SK-N-SH (cell line): ENCODE measurements around the gene ARL8A. TPM values are rescaled to one million over a fixed set of nuclear protein-coding genes. Genes with fewer than 3 reads are reported as not detected.

Source experiments
- CTCF ChIA-PET: fragments of 300-600, 350-600 bp; formaldehyde crosslinking; extraction: SDS; loops from one replicate; lab custom pipeline; 2021; lab: Yijun Ruan, JAX
- POLR2A ChIA-PET: fragments of 350-600 bp; sonication (Branson Sonifier 250); formaldehyde crosslinking; extraction: SDS; loops from one replicate; lab custom pipeline; 2020; ENCODE audit warnings: antibody characterized with exemption, inconsistent platforms; lab: Yijun Ruan, JAX
- DNase-seq: peaks from one replicate; pipeline ENCODE4 v3.0.0; 2012
- H2AFZ ChIP-seq: fragments of 200-600 bp; sonication (generic); 2 replicates; pipeline ENCODE4 v1.8.1; 2016; ENCODE audit warnings: antibody characterized with exemption, mild to moderate bottlenecking, low read depth
- H3F3A ChIP-seq: fragments of 200-600 bp; sonication (generic); replicated peaks from 2 replicates; pipeline ENCODE3; 2016; ENCODE audit warnings: antibody characterized with exemption, mild to moderate bottlenecking; ENCODE audit not compliant: insufficient read depth
- H3K27ac ChIP-seq, 2 experiments: fragments of 200-500 bp in 1 of 2; fragments of 200-600 bp in 1 of 2; sonication (Bioruptor generic) in 1 of 2; sonication (generic), shearing (Covaris generic) in 1 of 2; 2 replicates each; pipeline versions ENCODE4 v1.5.1 to v1.6.1; 2014 to 2016; ENCODE audit warnings: low read depth in 2 of 2, inconsistent platforms in 1 of 2, low read length in 1 of 2, mild to moderate bottlenecking in 1 of 2, mixed read lengths in 1 of 2
- H3K27me3 ChIP-seq: fragments of 200-600 bp; sonication (generic), shearing (Covaris generic); 2 replicates; pipeline ENCODE4 v1.6.1; 2016; ENCODE audit warnings: mixed run types; ENCODE audit not compliant: insufficient read depth
- H3K36me3 ChIP-seq, 2 experiments: fragments of 200-500 bp in 1 of 2; fragments of 200-600 bp in 1 of 2; sonication (Bioruptor generic) in 1 of 2; sonication (generic) in 1 of 2; replicated peaks in 1 of 2; 2 replicates each; pipeline versions ENCODE3 to v1.5.1; 2014 to 2016; ENCODE audit warnings: low read length in 1 of 2, mild to moderate bottlenecking in 1 of 2; ENCODE audit not compliant: insufficient read depth in 2 of 2, control insufficient read depth in 1 of 2
- H3K4me1 ChIP-seq, 2 experiments: fragments of 200-500 bp in 1 of 2; fragments of 200-600 bp in 1 of 2; sonication (Bioruptor generic) in 1 of 2; sonication (generic), shearing (Covaris generic) in 1 of 2; 2 replicates each; pipeline versions ENCODE4 v1.5.1 to v1.6.1; 2014 to 2016; ENCODE audit warnings: low read depth in 1 of 2, low read length in 1 of 2, mixed run types in 1 of 2; ENCODE audit not compliant: insufficient read depth in 2 of 2, control insufficient read depth in 1 of 2
- H3K4me2 ChIP-seq: fragments of 200-600 bp; sonication (generic), shearing (Covaris generic); 2 replicates; pipeline ENCODE4 v1.6.1; 2017; ENCODE audit warnings: mixed run types
- H3K4me3 ChIP-seq, 2 experiments: fragments of 200-500 bp in 1 of 2; fragments of 200-600 bp in 1 of 2; sonication (Bioruptor generic) in 1 of 2; sonication (generic), shearing (Covaris generic) in 1 of 2; 2 replicates each; pipeline versions ENCODE4 v1.5.1 to v1.8.1; 2014 to 2016; ENCODE audit warnings: low read depth in 2 of 2, inconsistent platforms in 1 of 2, low read length in 1 of 2, mild to moderate bottlenecking in 1 of 2, mixed read lengths in 1 of 2, moderate library complexity in 1 of 2
- H3K79me2 ChIP-seq: fragments of 200-600 bp; sonication (generic); 2 replicates; pipeline ENCODE4 v1.8.1; 2017; ENCODE audit warnings: mild to moderate bottlenecking; ENCODE audit not compliant: insufficient read depth
- H3K9ac ChIP-seq: fragments of 200-600 bp; sonication (generic); 2 replicates; pipeline ENCODE4 v1.6.1; 2017; ENCODE audit warnings: mixed run types
- H3K9me2 ChIP-seq: fragments of 200-600 bp; sonication (generic); 2 replicates; pipeline ENCODE4 v1.6.1; 2017; ENCODE audit warnings: mixed run types
- H3K9me3 ChIP-seq: fragments of 200-600 bp; sonication (generic); 2 replicates; pipeline ENCODE4 v1.6.1; 2017; ENCODE audit warnings: mixed run types, mild to moderate bottlenecking, moderate library complexity
- H4K20me1 ChIP-seq: fragments of 200-600 bp; sonication (generic); 2 replicates; pipeline ENCODE4 v1.6.1; 2017; ENCODE audit warnings: mild to moderate bottlenecking, mixed run types; ENCODE audit not compliant: insufficient read depth
- CHD2 ChIP-seq: fragments of 150-350 bp; IDR thresholded peaks from 2 replicates; pipeline ENCODE4 v1.6.1; 2018; ENCODE audit warnings: low read length; ENCODE audit not compliant: partially characterized antibody
- ELF1 ChIP-seq: IDR thresholded peaks from 2 replicates; pipeline ENCODE4 v1.4.0; 2012
- EP300 ChIP-seq, 2 experiments: IDR thresholded peaks; 2 replicates each; pipeline versions ENCODE4 v1.4.0 to v1.6.1; 2012; ENCODE audit warnings: borderline replicate concordance in 1 of 2, low read depth in 1 of 2, low read length in 1 of 2
- EZH2phosphoT487 ChIP-seq: fragments of 200-600 bp; sonication (generic); IDR thresholded peaks from 2 replicates; pipeline ENCODE4 v1.6.1; 2017; ENCODE audit warnings: low read depth, mixed run types, mild to moderate bottlenecking, antibody characterized with exemption, moderate library complexity, borderline replicate concordance
- FOSL2 ChIP-seq: IDR thresholded peaks from 2 replicates; pipeline ENCODE4 v1.4.0; 2012; ENCODE audit warnings: low read depth, mild to moderate bottlenecking, moderate library complexity, borderline replicate concordance
- FOXM1 ChIP-seq: IDR thresholded peaks from 2 replicates; pipeline ENCODE4 v1.4.0; 2012; ENCODE audit warnings: low read depth, mild to moderate bottlenecking
- GABPA ChIP-seq: IDR thresholded peaks from 2 replicates; pipeline ENCODE4 v1.4.0; 2012; ENCODE audit warnings: low read depth, mild to moderate bottlenecking
- IRF3 ChIP-seq: fragments of 150-350 bp; IDR thresholded peaks from 2 replicates; pipeline ENCODE4 v1.6.1; 2016; ENCODE audit warnings: mild to moderate bottlenecking, low read depth, low read length
- JUND ChIP-seq: IDR thresholded peaks from 2 replicates; pipeline ENCODE4 v1.4.0; 2012
- MEF2A ChIP-seq: IDR thresholded peaks from 2 replicates; pipeline ENCODE4 v1.4.0; 2012; ENCODE audit warnings: low read depth, borderline replicate concordance
- MXI1 ChIP-seq: IDR thresholded peaks from 2 replicates; pipeline ENCODE4 v1.6.1; 2012; ENCODE audit warnings: mild to moderate bottlenecking, low read depth, low read length, improper control_type of control experiment
- NFIC ChIP-seq: IDR thresholded peaks from 2 replicates; pipeline ENCODE4 v1.4.0; 2012; ENCODE audit warnings: borderline replicate concordance
- POLR2AphosphoS5 ChIP-seq: IDR thresholded peaks from 2 replicates; pipeline ENCODE4 v1.6.1; 2012; ENCODE audit warnings: low read depth, low read length
- RAD21 ChIP-seq: IDR thresholded peaks from 2 replicates; pipeline ENCODE4 v1.6.1; 2012; ENCODE audit warnings: mild to moderate bottlenecking, low read length
- RCOR1 ChIP-seq: fragments of 150-350 bp; IDR thresholded peaks from 2 replicates; pipeline ENCODE4 v1.6.1; 2017; ENCODE audit warnings: antibody characterized with exemption, low read length
- RFX5 ChIP-seq: IDR thresholded peaks from 2 replicates; pipeline ENCODE4 v1.6.1; 2012; ENCODE audit warnings: mild to moderate bottlenecking, improper control_type of control experiment, low read length
- RXRA ChIP-seq: IDR thresholded peaks from 2 replicates; pipeline ENCODE4 v1.4.0; 2012; ENCODE audit warnings: low read depth, mild to moderate bottlenecking, borderline replicate concordance
- SMC3 ChIP-seq: IDR thresholded peaks from 2 replicates; pipeline ENCODE4 v1.6.1; 2012; ENCODE audit warnings: low read depth, low read length, improper control_type of control experiment
- TAF1 ChIP-seq: IDR thresholded peaks from 2 replicates; pipeline ENCODE4 v1.6.1; 2012; ENCODE audit warnings: low read depth, mild to moderate bottlenecking, low read length, moderate library complexity, borderline replicate concordance
- TCF12 ChIP-seq: IDR thresholded peaks from 2 replicates; pipeline ENCODE4 v1.4.0; 2012
- TEAD4 ChIP-seq: IDR thresholded peaks from 2 replicates; pipeline ENCODE4 v1.4.0; 2012; ENCODE audit warnings: mild to moderate bottlenecking, borderline replicate concordance; ENCODE audit not compliant: insufficient read depth
- YY1 ChIP-seq: IDR thresholded peaks from 2 replicates; pipeline ENCODE4 v1.4.0; 2012; ENCODE audit warnings: low read depth, mild to moderate bottlenecking
- WGBS: methylation state at CpG from one replicate; pipeline ENCODE4 v1.1.6; 2017; ENCODE audit warnings: low lambda C conversion rate; 5-methylcytosine and 5-hydroxymethylcytosine counted together
- polyA plus RNA-seq, 3 experiments: library from polyadenylated mRNA; depleted of rRNA; stranded (reverse); fragments of >200 nt; gene quantifications; 2 replicates each; pipeline ENCODE4 v1.2.3, GENCODE V29; 2012
- TF ChIP-seq, protein P1 (sequence below): IDR thresholded peaks from 2 replicates; pipeline ENCODE4 v1.4.0; 2012; ENCODE audit warnings: low read depth
- TF ChIP-seq, protein P2 (sequence below): fragments of 150-350 bp; IDR thresholded peaks from 2 replicates; pipeline ENCODE4 v1.6.1; 2017; ENCODE audit warnings: antibody characterized with exemption, low read length, low read depth, borderline replicate concordance
- TF ChIP-seq, protein P3 (sequence below): IDR thresholded peaks from 2 replicates; pipeline ENCODE4; 2012
- TF ChIP-seq, protein P4 (sequence below): IDR thresholded peaks from 2 replicates; pipeline ENCODE4 v1.6.1; 2012; ENCODE audit warnings: mild to moderate bottlenecking, low read depth, low read length, moderate library complexity

Gene ARL8A
- polyA plus RNA-seq, 1 of the 3 experiments (the other 2 are of a cell fraction) = 66.9 TPM

GRCh38 chr1:202155478-202156021 lies 11.0 kb upstream of the ARL8A start:
- CTCF ChIA-PET = interaction anchor here (0.6 to 3.2 kb wide), 20 partner anchors 8 to 1544 kb away, joined by 3 to 20 read pairs (median 6); partner anchors contain the start of gene LGR6
- DNase-seq = peak; percentile 85
- WGBS = 25% methylated on average over 8 of the region's 8 CpGs
- peak; percentile 75 for TF ChIP-seq NFIC
- TF ChIP-seq FOXM1 = no peak
- TF ChIP-seq IRF3 = no peak
- TF ChIP-seq RAD21 = no peak
- TF ChIP-seq TAF1 = no peak
- TF ChIP-seq, protein P1, sequence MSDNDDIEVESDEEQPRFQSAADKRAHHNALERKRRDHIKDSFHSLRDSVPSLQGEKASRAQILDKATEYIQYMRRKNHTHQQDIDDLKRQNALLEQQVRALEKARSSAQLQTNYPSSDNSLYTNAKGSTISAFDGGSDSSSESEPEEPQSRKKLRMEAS = no peak
- TF ChIP-seq TEAD4 = no peak
- TF ChIP-seq FOSL2 = no peak
- TF ChIP-seq ELF1 = no peak
- TF ChIP-seq POLR2AphosphoS5 = no peak
- TF ChIP-seq GABPA = no peak
- peak in 1 of 2 experiments; percentile 64; a peak in 1 of 4 replicates for TF ChIP-seq EP300 (IDR thresholded peaks at IDR 0.05; ENCODE audit: borderline replicate concordance in 1 of 2, low read depth in 1 of 2, low read length in 1 of 2)
- TF ChIP-seq MXI1 = no peak; the same call in 1 of the 2 replicates
- no peak for TF ChIP-seq EZH2phosphoT487
- no peak for TF ChIP-seq TCF12
- no peak for TF ChIP-seq RXRA
- TF ChIP-seq, protein P2, sequence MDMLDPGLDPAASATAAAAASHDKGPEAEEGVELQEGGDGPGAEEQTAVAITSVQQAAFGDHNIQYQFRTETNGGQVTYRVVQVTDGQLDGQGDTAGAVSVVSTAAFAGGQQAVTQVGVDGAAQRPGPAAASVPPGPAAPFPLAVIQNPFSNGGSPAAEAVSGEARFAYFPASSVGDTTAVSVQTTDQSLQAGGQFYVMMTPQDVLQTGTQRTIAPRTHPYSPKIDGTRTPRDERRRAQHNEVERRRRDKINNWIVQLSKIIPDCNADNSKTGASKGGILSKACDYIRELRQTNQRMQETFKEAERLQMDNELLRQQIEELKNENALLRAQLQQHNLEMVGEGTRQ = no peak
- TF ChIP-seq, protein P3, sequence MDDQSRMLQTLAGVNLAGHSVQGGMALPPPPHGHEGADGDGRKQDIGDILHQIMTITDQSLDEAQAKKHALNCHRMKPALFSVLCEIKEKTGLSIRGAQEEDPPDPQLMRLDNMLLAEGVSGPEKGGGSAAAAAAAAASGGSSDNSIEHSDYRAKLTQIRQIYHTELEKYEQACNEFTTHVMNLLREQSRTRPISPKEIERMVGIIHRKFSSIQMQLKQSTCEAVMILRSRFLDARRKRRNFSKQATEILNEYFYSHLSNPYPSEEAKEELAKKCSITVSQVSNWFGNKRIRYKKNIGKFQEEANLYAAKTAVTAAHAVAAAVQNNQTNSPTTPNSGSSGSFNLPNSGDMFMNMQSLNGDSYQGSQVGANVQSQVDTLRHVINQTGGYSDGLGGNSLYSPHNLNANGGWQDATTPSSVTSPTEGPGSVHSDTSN = no peak
- TF ChIP-seq MEF2A = no peak
- no peak for TF ChIP-seq YY1
- TF ChIP-seq RCOR1 = peak; percentile 87
- no peak for TF ChIP-seq RFX5
- no peak for TF ChIP-seq JUND
- peak; percentile 81 for TF ChIP-seq CHD2
- TF ChIP-seq, protein P4, sequence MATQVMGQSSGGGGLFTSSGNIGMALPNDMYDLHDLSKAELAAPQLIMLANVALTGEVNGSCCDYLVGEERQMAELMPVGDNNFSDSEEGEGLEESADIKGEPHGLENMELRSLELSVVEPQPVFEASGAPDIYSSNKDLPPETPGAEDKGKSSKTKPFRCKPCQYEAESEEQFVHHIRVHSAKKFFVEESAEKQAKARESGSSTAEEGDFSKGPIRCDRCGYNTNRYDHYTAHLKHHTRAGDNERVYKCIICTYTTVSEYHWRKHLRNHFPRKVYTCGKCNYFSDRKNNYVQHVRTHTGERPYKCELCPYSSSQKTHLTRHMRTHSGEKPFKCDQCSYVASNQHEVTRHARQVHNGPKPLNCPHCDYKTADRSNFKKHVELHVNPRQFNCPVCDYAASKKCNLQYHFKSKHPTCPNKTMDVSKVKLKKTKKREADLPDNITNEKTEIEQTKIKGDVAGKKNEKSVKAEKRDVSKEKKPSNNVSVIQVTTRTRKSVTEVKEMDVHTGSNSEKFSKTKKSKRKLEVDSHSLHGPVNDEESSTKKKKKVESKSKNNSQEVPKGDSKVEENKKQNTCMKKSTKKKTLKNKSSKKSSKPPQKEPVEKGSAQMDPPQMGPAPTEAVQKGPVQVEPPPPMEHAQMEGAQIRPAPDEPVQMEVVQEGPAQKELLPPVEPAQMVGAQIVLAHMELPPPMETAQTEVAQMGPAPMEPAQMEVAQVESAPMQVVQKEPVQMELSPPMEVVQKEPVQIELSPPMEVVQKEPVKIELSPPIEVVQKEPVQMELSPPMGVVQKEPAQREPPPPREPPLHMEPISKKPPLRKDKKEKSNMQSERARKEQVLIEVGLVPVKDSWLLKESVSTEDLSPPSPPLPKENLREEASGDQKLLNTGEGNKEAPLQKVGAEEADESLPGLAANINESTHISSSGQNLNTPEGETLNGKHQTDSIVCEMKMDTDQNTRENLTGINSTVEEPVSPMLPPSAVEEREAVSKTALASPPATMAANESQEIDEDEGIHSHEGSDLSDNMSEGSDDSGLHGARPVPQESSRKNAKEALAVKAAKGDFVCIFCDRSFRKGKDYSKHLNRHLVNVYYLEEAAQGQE = no peak
- no peak; the same call in 1 of the 2 replicates for TF ChIP-seq SMC3

More at GRCh38 chr1:202155478-202156021, 11.0 kb upstream of the ARL8A start:
- no peaks in the 10 kb centered on the region for H3K36me3 ChIP-seq
- no peaks in the 10 kb centered on the region for H3K9me3 ChIP-seq
- H3F3A ChIP-seq = peaks cover 7% of the 10 kb centered on the region
- H3K79me2 ChIP-seq = no peaks in the 10 kb centered on the region
- no peaks in the 10 kb centered on the region for H4K20me1 ChIP-seq
- no peak overlapping the region for H3K9ac ChIP-seq
- POLR2A ChIA-PET = no interaction called here
- no peak overlapping the region for H2AFZ ChIP-seq
- H3K27me3 ChIP-seq = no peaks in the 10 kb centered on the region
- H3K4me3 ChIP-seq = no peak overlapping the region
- H3K4me1 ChIP-seq = peaks cover 9 to 25% of the 10 kb centered on the region in 2 experiments; a peak in 1 of 4 replicates
- peak overlapping the region in 1 of 2 experiments; percentile 77; a peak in 2 of 4 replicates for H3K27ac ChIP-seq
- H3K4me2 ChIP-seq = 0 out of 2 replicates have a peak overlapping the region, but pooled peaks have one; percentile 33
- H3K9me2 ChIP-seq = no peaks in the 10 kb centered on the region
